ENCODE results near the gene ARHGAP29.
"Not testable (repeated sequence)": the region's sequence is repeated elsewhere in the genome, so short reads cannot be mapped to it uniquely, and the experiment has no call there.

ARHGAP29 gene

GRCh38 chr1:94169126-94169525, 68.3 kb downstream of the ARHGAP29 start:
- DNase-seq: no peak

- no peak for DNase-seq
Measured at GRCh38 chr1:94165843-94166242, 71.5 kb downstream of the ARHGAP29 start.

DNA sequence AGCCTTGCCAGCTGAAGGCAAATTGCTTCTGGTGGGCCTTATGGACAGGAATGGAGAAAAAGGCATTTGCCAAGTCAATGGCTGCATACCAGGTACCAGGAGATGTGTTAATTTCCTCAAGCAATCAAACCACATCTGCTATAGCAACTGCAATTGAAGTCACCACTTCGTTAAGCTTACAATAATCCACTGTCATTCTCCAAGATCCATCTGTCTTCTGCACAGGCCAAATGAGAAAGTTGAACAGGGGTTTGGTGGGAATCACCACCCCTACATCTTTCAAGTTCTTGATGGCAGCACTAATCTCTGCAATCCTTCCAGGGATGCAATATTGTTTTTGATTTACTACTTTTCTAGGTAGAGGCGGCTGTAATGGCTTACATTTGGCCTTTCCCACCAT, 72.5 kb downstream of the ARHGAP29 start:
- DNase-seq: not testable (repeated sequence)

GRCh38 chr1:94164121-94164520, 73.3 kb downstream of the ARHGAP29 start:
- not testable (repeated sequence) for DNase-seq

DNA sequence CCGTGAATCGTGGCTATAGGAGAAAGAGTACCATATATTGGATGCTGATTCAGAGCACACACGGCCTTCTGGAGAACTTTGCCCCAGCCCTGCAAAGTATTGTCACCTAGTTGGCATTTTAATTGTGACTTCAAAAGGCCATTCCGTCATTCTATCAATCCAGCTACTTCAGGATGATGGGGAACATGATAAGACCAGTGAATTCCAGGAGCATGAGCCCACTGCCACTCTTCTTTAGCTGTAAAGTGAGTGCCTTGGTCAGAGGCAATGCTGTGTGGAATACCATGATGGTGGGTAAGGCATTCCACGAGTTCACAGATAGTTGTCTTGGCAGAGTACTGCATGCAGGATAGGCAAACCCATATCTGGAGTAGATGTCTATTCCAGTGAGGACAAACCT, 74.1 kb downstream of the ARHGAP29 start:
- not testable (repeated sequence) for DNase-seq

- no peak for DNase-seq
Measured at GRCh38 chr1:94160811-94161210, 76.6 kb downstream of the ARHGAP29 start.

- no peak for DNase-seq
Measured at GRCh38 chr1:94156096-94156625, 81.2 kb downstream of the ARHGAP29 start.

DNA sequence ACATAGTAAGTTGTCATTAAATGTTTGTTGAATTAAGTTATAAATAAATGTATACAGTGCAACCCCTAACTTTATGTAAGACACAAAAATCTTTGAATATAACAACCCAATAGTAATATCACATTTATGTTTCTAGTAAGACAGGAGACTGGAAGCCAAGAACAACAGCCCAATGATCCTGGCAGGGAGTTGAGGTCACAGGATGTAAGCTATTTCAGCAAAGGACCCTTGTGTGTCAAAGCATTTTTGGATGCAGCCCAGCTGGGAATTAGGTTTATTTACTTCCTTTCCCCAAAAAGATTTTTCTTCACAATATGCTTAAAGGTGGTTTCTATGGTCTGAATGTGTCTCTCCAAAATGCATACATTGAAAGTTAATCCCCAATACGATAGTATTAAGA, 82.4 kb downstream of the ARHGAP29 start:
- no peak for DNase-seq

DNA sequence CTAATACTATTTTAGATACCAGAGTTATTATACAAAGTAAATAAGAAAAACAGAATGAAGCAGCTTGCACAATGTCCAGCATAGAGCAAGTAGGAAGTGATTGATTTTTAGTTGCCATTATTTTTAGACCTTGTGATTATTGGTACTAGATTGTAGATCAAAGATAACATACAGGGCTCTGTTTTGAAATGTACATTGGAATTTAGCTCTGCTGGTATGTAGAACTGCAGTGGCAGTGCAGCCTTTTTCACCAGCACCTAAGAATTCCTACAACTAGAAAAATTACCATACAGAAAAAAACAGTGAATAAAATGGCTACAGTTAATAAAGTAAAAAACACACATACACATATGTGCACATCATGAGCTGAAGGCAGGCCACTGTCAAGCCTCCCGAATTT, 84.3 kb downstream of the ARHGAP29 start:
- no peak for DNase-seq

DNA sequence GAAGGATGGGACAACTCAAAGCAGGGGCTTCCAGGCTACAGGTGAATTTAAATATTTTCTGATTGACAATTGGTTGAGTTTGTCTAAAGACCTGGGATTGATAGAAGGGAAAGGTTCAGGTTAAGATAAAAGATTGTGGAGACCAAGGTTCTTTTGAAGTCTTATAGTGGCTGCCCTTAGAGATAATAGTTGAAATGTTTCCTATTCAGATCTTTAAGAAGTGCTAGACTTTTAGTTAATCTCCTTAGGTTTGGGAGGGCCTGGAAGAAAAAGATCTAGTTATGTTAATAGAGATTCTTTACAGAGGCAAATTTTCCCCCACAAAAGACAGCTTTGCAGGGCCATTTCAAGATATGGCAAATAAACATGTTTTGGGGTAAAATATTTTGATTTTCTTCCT, 88.2 kb downstream of the ARHGAP29 start:
- DNase-seq: not testable (repeated sequence)

DNA sequence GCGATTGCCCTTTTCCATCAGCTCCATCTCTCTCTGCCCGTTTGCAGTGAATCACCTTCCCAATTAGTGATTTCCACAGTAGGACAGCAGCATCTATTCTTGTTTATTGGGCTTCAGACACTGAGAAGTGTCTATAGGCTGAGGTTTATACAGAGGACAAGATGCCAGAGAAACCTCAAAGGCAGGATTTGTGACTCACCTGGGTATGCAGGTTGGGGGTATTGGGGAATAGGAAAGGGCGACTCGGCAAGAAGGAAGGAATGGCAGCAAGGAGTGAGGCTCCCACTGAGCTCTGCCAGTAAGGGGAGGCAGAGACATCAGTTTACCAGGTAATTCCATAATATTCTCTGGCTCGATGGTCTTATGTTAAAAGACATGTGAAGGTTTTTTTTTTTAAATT, 91.1 kb downstream of the ARHGAP29 start:
- no peak for DNase-seq

DNA sequence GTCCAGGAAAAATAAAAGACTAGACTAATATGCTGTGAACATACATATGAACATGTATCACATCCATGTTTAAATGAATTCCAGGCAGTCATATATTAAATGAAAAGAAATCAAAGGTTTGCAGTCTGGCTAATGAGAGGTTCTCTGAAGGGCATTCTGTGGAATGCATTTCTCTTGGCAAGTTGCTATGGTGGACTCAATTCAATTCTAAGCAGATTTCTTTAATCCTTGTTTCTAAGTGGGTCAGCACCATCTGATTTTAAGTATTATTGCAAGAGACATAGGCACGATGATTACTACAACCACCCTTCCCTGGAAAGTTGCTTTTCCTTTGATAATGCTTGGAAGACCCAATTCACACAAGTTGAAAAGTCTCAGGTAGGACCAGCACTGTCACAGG, 92.5 kb downstream of the ARHGAP29 start:
- no peak for DNase-seq

DNA sequence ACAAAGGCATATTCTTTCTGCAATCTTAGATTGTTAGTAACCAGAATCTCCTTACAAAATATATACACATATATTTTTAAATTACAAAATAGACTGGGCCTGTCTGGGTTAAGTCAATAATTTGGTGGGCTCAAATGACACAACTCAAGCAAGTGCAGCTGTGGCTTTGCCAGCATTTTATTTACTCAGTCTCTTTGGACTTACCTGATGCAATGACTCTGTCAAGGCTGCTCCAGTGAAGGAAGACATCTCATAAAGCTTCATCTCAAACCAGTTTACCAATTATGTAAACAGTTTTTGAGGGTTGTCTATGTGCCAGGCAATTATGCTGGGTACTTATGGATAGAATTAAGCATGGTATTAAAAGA, 93.6 kb downstream of the ARHGAP29 start:
- DNase-seq: no peak

- DNase-seq: no peak
Measured at GRCh38 chr1:94143173-94143808, 94.1 kb downstream of the ARHGAP29 start.

GRCh38 chr1:94142583-94142982, 94.8 kb downstream of the ARHGAP29 start:
- no peak for DNase-seq

DNA sequence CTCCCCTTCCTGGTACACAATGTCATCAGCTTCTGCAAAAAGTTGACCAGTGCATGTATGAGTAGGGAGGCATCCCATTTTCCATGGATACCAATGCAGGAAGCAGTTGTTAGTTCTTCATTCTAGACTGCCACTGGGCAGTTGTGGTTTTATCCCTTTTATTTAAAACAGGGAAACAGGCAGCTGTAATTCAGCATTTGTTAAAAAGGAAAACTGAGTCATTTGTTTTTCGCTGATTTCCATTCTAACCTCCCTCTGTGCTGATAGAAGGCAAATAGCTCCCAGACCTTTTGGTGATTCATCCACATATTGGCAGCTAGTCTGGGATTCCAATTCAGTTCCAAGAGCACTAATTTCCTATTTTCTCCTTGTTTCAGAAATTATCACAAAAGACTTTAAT, 95.4 kb downstream of the ARHGAP29 start:
- DNase-seq: no peak

GRCh38 chr1:94132111-94132510, 105.3 kb downstream of the ARHGAP29 start:
- DNase-seq: no peak

DNA sequence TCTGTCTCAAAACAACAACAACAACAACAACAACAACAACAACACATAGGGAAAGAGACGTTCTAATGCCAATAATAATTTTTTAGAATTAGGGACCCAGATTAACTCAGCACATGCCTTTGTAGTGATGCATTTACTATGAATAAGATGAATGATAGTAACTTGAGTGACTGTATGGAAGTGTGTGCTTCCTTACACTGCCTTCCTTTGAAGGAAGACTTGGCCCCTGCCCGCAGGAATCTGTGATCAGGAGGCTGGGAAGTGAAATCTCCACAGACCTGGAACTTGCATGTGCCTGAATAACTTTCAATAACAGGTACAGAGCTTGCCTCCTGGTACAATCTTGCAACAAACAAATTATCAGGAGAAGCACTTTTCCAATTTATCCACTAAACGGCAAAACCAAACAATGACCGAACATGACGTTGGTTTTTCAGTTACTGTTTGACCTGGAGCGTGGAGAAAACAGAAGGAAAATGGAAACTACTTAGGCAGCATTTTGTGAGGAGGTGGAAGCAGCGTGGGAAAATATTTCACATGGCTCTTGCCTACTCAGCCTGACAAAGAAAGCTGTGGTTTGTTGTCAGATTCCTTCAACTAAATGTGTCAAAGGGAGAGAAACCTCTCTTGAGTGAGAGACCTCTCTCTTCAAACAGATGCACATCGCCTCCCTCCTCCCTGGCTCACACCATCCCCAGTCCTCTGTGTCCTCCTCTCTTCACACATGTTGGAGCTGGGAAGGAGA, 106.4 kb downstream of the ARHGAP29 start:
- DNase-seq: no peak

- DNase-seq: no peak
Measured at GRCh38 chr1:94126651-94127050, 110.7 kb downstream of the ARHGAP29 start.

- DNase-seq: no peak
Measured at GRCh38 chr1:94125551-94126514, 111.6 kb downstream of the ARHGAP29 start.

GRCh38 chr1:94124538-94124937, 112.8 kb downstream of the ARHGAP29 start:
- DNase-seq: no peak

GRCh38 chr1:94122201-94122970, 115.0 kb downstream of the ARHGAP29 start:
- DNase-seq: no peak

Measured in inflammatory macrophage (primary cell).